A673 (cell line): ENCODE results near the gene C1QTNF9B. TPM values are rescaled to one million over a fixed set of nuclear protein-coding genes. Genes with fewer than 3 reads are reported as not detected.

Experiments used
- BruUV-seq: library from RNA; stranded (reverse); fragments of 400-500 nt; replicated peaks from 2 replicates; lab custom pipeline; 2021; lab: Mats Ljungman, UMichigan
- CTCF ChIA-PET: fragments of 300-600 bp; sonication (Branson Sonifier 250); formaldehyde crosslinking; loops from one replicate; lab custom pipeline; 2022; ENCODE audit warnings: antibody characterized with exemption; lab: Charles Lee
- POLR2A ChIA-PET: fragments of 300-600 bp; sonication (Branson Sonifier 250); formaldehyde crosslinking; loops from one replicate; lab custom pipeline; 2022; ENCODE audit warnings: antibody characterized with exemption; ENCODE audit not compliant: low non-redundant PET; lab: Charles Lee
- DNase-seq: peaks from one replicate; pipeline ENCODE4 v3.0.0-alpha.2; 2015; ENCODE audit warnings: low spot score
- H3K27ac ChIP-seq: fragments of 200-600 bp; sonication (generic); 2 replicates; pipeline ENCODE4 v1.5.1; 2016; ENCODE audit warnings: mixed run types, low read depth, mild to moderate bottlenecking, mixed read lengths, antibody characterized with exemption, low read length; ENCODE audit not compliant: poor library complexity, severe bottlenecking
- H3K27me3 ChIP-seq: fragments of 200-600 bp; sonication (generic); replicated peaks from 2 replicates; pipeline ENCODE4 v1.6.1; 2017; ENCODE audit warnings: mixed run types, low read depth, mild to moderate bottlenecking, mixed read lengths, antibody characterized with exemption, low read length; ENCODE audit not compliant: insufficient read depth, poor library complexity
- H3K36me3 ChIP-seq: fragments of 200-600 bp; sonication (generic); 2 replicates; pipeline ENCODE4 v1.6.1; 2016; ENCODE audit warnings: mixed run types, mild to moderate bottlenecking, mixed read lengths, antibody characterized with exemption, low read length; ENCODE audit not compliant: insufficient read depth, poor library complexity, severe bottlenecking
- H3K4me1 ChIP-seq: fragments of 200-600 bp; sonication (generic); 2 replicates; pipeline ENCODE4 v1.6.1; 2017; ENCODE audit warnings: mixed run types, mild to moderate bottlenecking, mixed read lengths, antibody characterized with exemption, low read length; ENCODE audit not compliant: insufficient read depth, poor library complexity, severe bottlenecking
- H3K4me3 ChIP-seq: fragments of 200-600 bp; sonication (generic); 2 replicates; pipeline ENCODE4 v1.5.1; 2016; ENCODE audit warnings: low read depth, mixed run types, mild to moderate bottlenecking, mixed read lengths, low read length; ENCODE audit not compliant: poor library complexity, severe bottlenecking
- H3K9me3 ChIP-seq: fragments of 200-600 bp; sonication (generic); 2 replicates; pipeline ENCODE4 v1.6.1; 2016; ENCODE audit warnings: mixed run types, low read depth, mild to moderate bottlenecking, mixed read lengths, antibody characterized with exemption, low read length; ENCODE audit not compliant: poor library complexity, severe bottlenecking
- EZH2 ChIP-seq: fragments of 200-600 bp; sonication (generic); IDR thresholded peaks from 2 replicates; pipeline ENCODE4 v1.6.1; 2017; ENCODE audit warnings: borderline replicate concordance, low read depth, mild to moderate bottlenecking, mixed read lengths, antibody characterized with exemption, low read length; ENCODE audit not compliant: poor library complexity, severe bottlenecking
- intact Hi-C: fragments of 100-400 bp; cut with micrococcal nuclease; formaldehyde crosslinking; loops from one replicate; pipeline ENCODE4 v1.10.0; 2022; ENCODE audit not compliant: unreplicated experiment
- total RNA-seq: library from RNA; stranded (reverse); gene quantifications from 2 replicates; pipeline ENCODE4 v1.2.3, GENCODE V29; 2021
- TF ChIP-seq, protein P1 (sequence below): fragments of 300-800, 200-600 bp; sonication (generic); conservative IDR thresholded peaks from 2 replicates; pipeline ENCODE4 v1.5.1; 2017; ENCODE audit warnings: low read depth, mild to moderate bottlenecking, antibody characterized with exemption, low read length, moderate library complexity, mixed read lengths

C1QTNF9B gene
- total RNA-seq, 1 experiment from 2014 or later, result not detected

DNA sequence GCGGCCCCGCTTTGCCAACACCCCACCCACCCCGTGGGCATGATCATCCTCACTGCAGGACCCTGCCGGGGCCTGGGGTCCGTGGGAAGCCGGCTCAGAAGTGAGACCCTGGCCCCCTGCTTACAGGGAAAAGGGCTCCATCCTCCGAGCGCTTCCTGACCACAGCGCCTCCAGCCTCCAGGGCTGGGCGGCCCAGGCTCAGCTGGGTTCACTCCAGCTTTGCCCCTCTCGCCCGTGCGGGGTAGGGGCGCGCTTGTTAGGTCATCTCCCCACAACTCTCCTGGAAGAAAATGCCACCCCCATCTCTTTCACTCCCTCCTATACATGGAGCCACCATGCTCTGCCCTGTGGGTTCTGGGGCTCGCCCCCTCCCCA is 6.6 kb upstream of the C1QTNF9B start:
- Histone ChIP-seq H3K27ac (no peak overlapping the region), H3K36me3 (no peaks in the 10 kb centered on the region), H3K4me1 (peaks cover 8% of the 10 kb centered on the region), H3K4me3 (no peak overlapping the region), H3K9me3 (no peaks in the 10 kb centered on the region), H3K27me3 (peaks cover 9% of the 10 kb centered on the region)
- DNase-seq, result no peak
- POLR2A ChIA-PET, result no interaction called here
- CTCF ChIA-PET, result no interaction called here
- TF ChIP-seq, protein P1, sequence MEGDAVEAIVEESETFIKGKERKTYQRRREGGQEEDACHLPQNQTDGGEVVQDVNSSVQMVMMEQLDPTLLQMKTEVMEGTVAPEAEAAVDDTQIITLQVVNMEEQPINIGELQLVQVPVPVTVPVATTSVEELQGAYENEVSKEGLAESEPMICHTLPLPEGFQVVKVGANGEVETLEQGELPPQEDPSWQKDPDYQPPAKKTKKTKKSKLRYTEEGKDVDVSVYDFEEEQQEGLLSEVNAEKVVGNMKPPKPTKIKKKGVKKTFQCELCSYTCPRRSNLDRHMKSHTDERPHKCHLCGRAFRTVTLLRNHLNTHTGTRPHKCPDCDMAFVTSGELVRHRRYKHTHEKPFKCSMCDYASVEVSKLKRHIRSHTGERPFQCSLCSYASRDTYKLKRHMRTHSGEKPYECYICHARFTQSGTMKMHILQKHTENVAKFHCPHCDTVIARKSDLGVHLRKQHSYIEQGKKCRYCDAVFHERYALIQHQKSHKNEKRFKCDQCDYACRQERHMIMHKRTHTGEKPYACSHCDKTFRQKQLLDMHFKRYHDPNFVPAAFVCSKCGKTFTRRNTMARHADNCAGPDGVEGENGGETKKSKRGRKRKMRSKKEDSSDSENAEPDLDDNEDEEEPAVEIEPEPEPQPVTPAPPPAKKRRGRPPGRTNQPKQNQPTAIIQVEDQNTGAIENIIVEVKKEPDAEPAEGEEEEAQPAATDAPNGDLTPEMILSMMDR, result no peak
- no peak for TF ChIP-seq EZH2
- BruUV-seq, result no TSS peak
- intact Hi-C loops, result no loop called here

DNA sequence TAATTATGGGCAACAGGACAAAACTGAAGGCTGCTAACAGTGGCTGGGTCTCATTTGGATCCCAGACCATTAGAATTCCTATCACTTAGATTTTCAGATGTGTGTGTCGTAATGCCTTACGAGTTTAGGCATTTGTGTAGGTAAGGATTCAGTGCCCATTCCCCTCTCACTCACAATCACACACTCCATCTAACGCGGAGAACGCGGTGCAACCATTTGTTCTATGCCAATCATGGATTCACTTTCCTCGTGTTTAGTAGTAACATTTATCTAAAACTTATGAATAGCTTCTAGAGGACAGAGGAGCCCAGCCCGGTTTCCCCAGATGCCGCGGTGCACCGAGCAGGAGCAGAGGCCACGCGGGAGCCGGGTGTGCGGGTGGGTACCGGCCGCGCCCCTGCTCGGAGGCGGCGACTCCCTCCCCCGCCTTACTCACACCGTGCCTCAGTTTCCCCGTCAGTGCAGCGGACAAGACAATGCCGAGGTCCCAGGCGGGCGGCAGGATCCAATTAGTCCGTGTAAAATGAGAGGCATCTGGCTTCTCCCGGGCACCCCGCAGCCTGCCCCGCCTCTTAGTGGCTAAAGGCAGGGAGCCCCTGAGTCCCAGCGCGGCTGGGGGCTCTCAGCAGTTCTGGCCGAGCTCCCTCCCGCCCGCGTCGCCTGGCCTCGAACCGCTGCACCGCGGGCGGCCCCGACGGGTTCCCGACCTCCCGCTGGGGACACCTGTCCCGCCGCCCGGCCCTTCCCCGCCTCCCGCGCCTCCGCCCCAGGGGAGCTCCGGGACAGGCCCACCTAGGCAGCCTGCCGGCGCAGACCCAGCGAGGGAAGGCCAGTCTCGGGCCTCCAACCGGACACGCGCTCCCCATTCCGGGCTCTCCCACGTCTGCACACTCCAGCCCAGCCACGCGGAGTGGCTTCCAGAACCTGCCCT is 5.9 kb upstream of the C1QTNF9B start:
- CTCF ChIA-PET, result no interaction called here
- Histone ChIP-seq H3K27ac (no peak overlapping the region), H3K9me3 (no peaks in the 10 kb centered on the region), H3K4me3 (peak overlapping the region; percentile 25), H3K4me1 (peaks cover 8% of the 10 kb centered on the region), H3K27me3 (peaks cover 9% of the 10 kb centered on the region), H3K36me3 (no peaks in the 10 kb centered on the region)
- intact Hi-C loops, result no loop called here
- DNase-seq, result no peak
- TF ChIP-seq EZH2, result no peak
- TF ChIP-seq, protein P1, result no peak
- no TSS peak for BruUV-seq
- POLR2A ChIA-PET, result no interaction called here

DNA sequence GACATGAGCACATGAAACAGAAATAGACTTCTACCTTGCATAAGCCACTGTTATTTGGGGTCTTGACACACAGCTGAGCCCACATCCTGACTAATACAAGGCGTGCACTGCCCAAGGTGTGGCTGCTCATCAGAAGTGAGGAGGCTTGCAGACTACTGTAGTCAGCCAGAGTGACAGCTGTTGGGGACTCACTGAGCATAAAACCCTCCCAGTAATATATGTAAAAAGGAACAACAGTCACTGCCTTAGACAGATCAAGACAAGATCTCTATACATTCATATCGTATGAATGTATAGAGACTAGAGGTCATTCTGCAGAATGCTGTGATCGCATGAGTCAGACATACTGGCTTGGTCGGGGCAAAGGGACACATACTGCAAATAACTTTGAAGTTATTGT is 4.1 kb upstream of the C1QTNF9B start:
- CTCF ChIA-PET, result no interaction called here
- intact Hi-C loops, result no loop called here

More for the DNA sequence above, 4.1 kb upstream of the C1QTNF9B start:
- no peak for TF ChIP-seq EZH2
- TF ChIP-seq, protein P1, result no peak
- Histone ChIP-seq H3K4me3 (no peak overlapping the region), H3K27ac (no peak overlapping the region), H3K27me3 (peaks cover 9% of the 10 kb centered on the region), H3K36me3 (no peaks in the 10 kb centered on the region), H3K9me3 (no peaks in the 10 kb centered on the region), H3K4me1 (peaks cover 8% of the 10 kb centered on the region)
- no TSS peak for BruUV-seq
- POLR2A ChIA-PET, result no interaction called here
- DNase-seq, result no peak
